H1 (cell line): ENCODE data around the gene WNT1. TPM values are rescaled to one million over a fixed set of nuclear protein-coding genes. Genes with fewer than 3 reads are reported as not detected.

ENCODE experiments used
- CTCF ChIA-PET: fragments of 300-600 bp; sonication (Branson Sonifier 250); formaldehyde crosslinking; loops from one replicate; lab custom pipeline; 2021; ENCODE audit not compliant: partially characterized antibody; lab: Charles Lee
- POLR2A ChIA-PET: fragments of 300-600 bp; sonication (Branson Sonifier 250); formaldehyde crosslinking; loops from one replicate; lab custom pipeline; 2021; ENCODE audit warnings: inconsistent platforms; ENCODE audit not compliant: partially characterized antibody; lab: Charles Lee
- DNase-seq, 2 experiments: peaks; one replicate each; pipeline versions ENCODE4 v3.0.0 to v3.0.0-alpha.2; 2010 to 2022; ENCODE audit warnings: low spot score in 2 of 2, low read depth in 1 of 2, mixed read lengths in 1 of 2
- FAIRE-seq: peaks from 2 replicates; lab custom pipeline; 2011; peaks lifted over from hg19 to GRCh38; lab: Jason Lieb, UNC
- H2AFZ ChIP-seq: 2 replicates; pipeline ENCODE4 v1.8.1; 2012; ENCODE audit warnings: low read length, inconsistent platforms
- H2AK5ac ChIP-seq: 2 replicates; pipeline ENCODE4 v1.6.1; 2013; ENCODE audit warnings: low read depth, low read length
- H2BK120ac ChIP-seq: replicated peaks from 2 replicates; pipeline ENCODE3; 2013; ENCODE audit warnings: low read depth, low read length, inconsistent platforms
- H2BK12ac ChIP-seq: 2 replicates; pipeline ENCODE4 v1.6.1; 2013; ENCODE audit warnings: low read depth, low read length
- H2BK15ac ChIP-seq: 2 replicates; pipeline ENCODE4 v1.6.1; 2013; ENCODE audit warnings: low read length
- H2BK20ac ChIP-seq: 2 replicates; pipeline ENCODE4 v1.6.1; 2013; ENCODE audit warnings: low read length
- H2BK5ac ChIP-seq: 2 replicates; pipeline ENCODE4 v1.6.1; 2013; ENCODE audit warnings: low read depth, low read length
- H3K14ac ChIP-seq: 2 replicates; pipeline ENCODE4 v1.6.1; 2013; ENCODE audit warnings: inconsistent platforms; ENCODE audit not compliant: insufficient read length
- H3K18ac ChIP-seq: 2 replicates; pipeline ENCODE4 v1.6.1; 2013; ENCODE audit warnings: low read length; ENCODE audit errors: extremely low read depth
- H3K23ac ChIP-seq: 2 replicates; pipeline ENCODE4 v1.6.1; 2013; ENCODE audit warnings: inconsistent platforms; ENCODE audit not compliant: insufficient read length
- H3K23me2 ChIP-seq: 2 replicates; pipeline ENCODE4 v1.6.1; 2013; ENCODE audit warnings: low read depth, low read length
- H3K27ac ChIP-seq: 2 replicates; pipeline ENCODE4 v1.6.1; 2011; ENCODE audit warnings: low read depth, low read length, inconsistent platforms
- H3K27me3 ChIP-seq, 4 experiments: replicated peaks in 1 of 4; 1 replicate in 1 of 4; 2 replicates in 3 of 4; pipeline versions ENCODE4 v1.6.1 to v1.8.1; 2011 to 2013; ENCODE audit warnings: low read length in 3 of 4, mild to moderate bottlenecking in 3 of 4, inconsistent platforms in 2 of 4, mixed read lengths in 2 of 4, moderate library complexity in 1 of 4; ENCODE audit not compliant: control insufficient read depth in 3 of 4, insufficient read depth in 3 of 4; ENCODE audit errors: extremely low read depth in 1 of 4
- H3K36me3 ChIP-seq, 4 experiments: 2 replicates each; pipeline versions ENCODE4 v1.6.1 to v1.8.1; 2011 to 2013; ENCODE audit warnings: mild to moderate bottlenecking in 4 of 4, low read length in 3 of 4, moderate library complexity in 2 of 4, control low read depth in 1 of 4, inconsistent platforms in 1 of 4; ENCODE audit not compliant: insufficient read depth in 4 of 4, control insufficient read depth in 2 of 4
- H3K4ac ChIP-seq: replicated peaks from 2 replicates; pipeline ENCODE3; 2013; ENCODE audit warnings: low read length, low read depth, mixed read lengths, inconsistent platforms; ENCODE audit not compliant: insufficient read length
- H3K4me1 ChIP-seq, 4 experiments: replicated peaks in 1 of 4; 1 replicate in 1 of 4; 2 replicates in 3 of 4; pipeline versions ENCODE4 v1.6.1 to v1.8.1; 2011 to 2013; ENCODE audit warnings: low read length in 3 of 4, inconsistent platforms in 2 of 4, mixed read lengths in 1 of 4; ENCODE audit not compliant: insufficient read depth in 4 of 4, control insufficient read depth in 3 of 4
- H3K4me2 ChIP-seq, 2 experiments: 2 replicates each; pipeline versions ENCODE4 v1.6.1 to v1.8.1; 2011 to 2013; ENCODE audit warnings: low read depth in 2 of 2, low read length in 2 of 2, control low read depth in 1 of 2, inconsistent platforms in 1 of 2, mild to moderate bottlenecking in 1 of 2; ENCODE audit not compliant: insufficient read depth in 1 of 2
- H3K4me3 ChIP-seq, 4 experiments: fragments of 200-600, 300-600 bp in 1 of 4; sonication (generic), shearing (Covaris generic), sonication (Bioruptor Twin) in 1 of 4; 2 replicates each; pipeline versions ENCODE4 v1.5.1 to v1.8.1; 2011 to 2016; ENCODE audit warnings: low read length in 4 of 4, low read depth in 3 of 4, control low read depth in 2 of 4, inconsistent platforms in 2 of 4, mild to moderate bottlenecking in 2 of 4, mixed read lengths in 1 of 4, moderate library complexity in 1 of 4; ENCODE audit not compliant: insufficient read depth in 2 of 4; ENCODE audit errors: extremely low read depth in 1 of 4
- H3K56ac ChIP-seq: replicated peaks from 2 replicates; pipeline ENCODE3; 2013; ENCODE audit warnings: low read depth, mild to moderate bottlenecking, mixed read lengths, low read length, inconsistent platforms; ENCODE audit not compliant: insufficient read length
- H3K79me1 ChIP-seq: 2 replicates; pipeline ENCODE4 v1.6.1; 2013; ENCODE audit warnings: low read depth, low read length, control low read depth
- H3K79me2 ChIP-seq, 2 experiments: 2 replicates each; pipeline versions ENCODE4 v1.6.1 to v1.8.1; 2012 to 2013; ENCODE audit warnings: low read length in 2 of 2, mild to moderate bottlenecking in 2 of 2, inconsistent platforms in 1 of 2; ENCODE audit not compliant: insufficient read depth in 2 of 2, control insufficient read depth in 1 of 2
- H3K9ac ChIP-seq, 4 experiments: replicated peaks in 1 of 4; 1 replicate in 1 of 4; 2 replicates in 3 of 4; pipeline versions ENCODE4 v1.6.1 to v1.8.1; 2011 to 2013; ENCODE audit warnings: low read depth in 3 of 4, low read length in 3 of 4, control low read depth in 2 of 4, mild to moderate bottlenecking in 2 of 4, moderate library complexity in 2 of 4, inconsistent platforms in 1 of 4; ENCODE audit errors: extremely low read depth in 1 of 4
- H3K9me3 ChIP-seq, 2 experiments: 2 replicates each; pipeline versions ENCODE4 v1.6.1 to v1.8.1; 2012 to 2013; ENCODE audit warnings: mild to moderate bottlenecking in 2 of 2, moderate library complexity in 2 of 2, control low read depth in 1 of 2, inconsistent platforms in 1 of 2, low read depth in 1 of 2, low read length in 1 of 2, mixed read lengths in 1 of 2; ENCODE audit not compliant: insufficient read depth in 2 of 2
- H4K20me1 ChIP-seq, 2 experiments: replicated peaks in 1 of 2; 2 replicates each; pipeline versions ENCODE3 to v1.8.1; 2011 to 2013; ENCODE audit warnings: inconsistent platforms in 2 of 2, low read length in 2 of 2, mild to moderate bottlenecking in 1 of 2; ENCODE audit not compliant: insufficient read depth in 2 of 2, control insufficient read depth in 1 of 2
- H4K5ac ChIP-seq: 2 replicates; pipeline ENCODE4 v1.6.1; 2013; ENCODE audit warnings: low read length, low read depth, mixed read lengths, inconsistent platforms; ENCODE audit not compliant: insufficient read length
- H4K8ac ChIP-seq: 2 replicates; pipeline ENCODE4 v1.8.0; 2013; ENCODE audit warnings: mild to moderate bottlenecking, moderate library complexity, low read length, inconsistent platforms; ENCODE audit not compliant: insufficient read depth; ENCODE audit errors: extremely low read depth
- H4K91ac ChIP-seq: replicated peaks from 2 replicates; pipeline ENCODE3; 2013; ENCODE audit warnings: low read length, mixed read lengths, inconsistent platforms; ENCODE audit not compliant: insufficient read length
- BCL11A ChIP-seq, 2 experiments: IDR thresholded peaks; one replicate each; pipeline ENCODE4 v1.6.1; 2011; ENCODE audit warnings: low read depth in 2 of 2, low read length in 2 of 2, mild to moderate bottlenecking in 2 of 2
- BRCA1 ChIP-seq: IDR thresholded peaks from 2 replicates; pipeline ENCODE4 v1.6.1; 2012; ENCODE audit warnings: low read depth, low read length, improper control_type of control experiment
- CTCF ChIP-seq, 3 experiments: IDR thresholded peaks; 1 replicate in 2 of 3; 2 replicates in 1 of 3; pipeline versions ENCODE4 v1.5.1 to v1.6.1; 2011; ENCODE audit warnings: low read length in 3 of 3, mild to moderate bottlenecking in 3 of 3, inconsistent platforms in 2 of 3, low read depth in 1 of 3, moderate library complexity in 1 of 3; ENCODE audit not compliant: insufficient read depth in 1 of 3; ENCODE audit errors: control extremely low read depth in 1 of 3
- E2F6 ChIP-seq: IDR thresholded peaks from 2 replicates; pipeline ENCODE4 v1.6.1; 2012; ENCODE audit warnings: inconsistent platforms
- GTF2F1 ChIP-seq: IDR thresholded peaks from 2 replicates; pipeline ENCODE4 v1.6.1; 2012; ENCODE audit warnings: low read depth, low read length, improper control_type of control experiment, borderline replicate concordance
- JUN ChIP-seq: IDR thresholded peaks from 2 replicates; pipeline ENCODE4 v1.6.1; 2011; ENCODE audit warnings: low read depth, mild to moderate bottlenecking, improper control_type of control experiment, low read length
- JUND ChIP-seq: IDR thresholded peaks from 2 replicates; pipeline ENCODE4 v1.6.1; 2011; ENCODE audit warnings: mild to moderate bottlenecking, improper control_type of control experiment, low read length
- NANOG ChIP-seq: IDR thresholded peaks from 2 replicates; pipeline ENCODE4 v1.6.1; 2011; ENCODE audit warnings: low read length, low read depth, mild to moderate bottlenecking, inconsistent platforms; ENCODE audit not compliant: insufficient read depth, poor library complexity, severe bottlenecking
- PHF8 ChIP-seq: fragments of 200-600 bp; sonication (generic); conservative IDR thresholded peaks from 2 replicates; pipeline ENCODE4 v1.7.1; 2012; ENCODE audit warnings: low read depth, mild to moderate bottlenecking, inconsistent platforms, low read length, moderate library complexity
- RBBP5 ChIP-seq: IDR thresholded peaks from 2 replicates; pipeline ENCODE4 v1.7.1; 2012; ENCODE audit warnings: low read depth, mild to moderate bottlenecking, inconsistent platforms, low read length, moderate library complexity, borderline replicate concordance
- WGBS, 2 experiments: shearing (Covaris generic) in 1 of 2; methylation state at CpG; one replicate each; pipeline versions ENCODE4 v1.1.6 to v1.1.7; 2013 to 2015; ENCODE audit warnings: low lambda C conversion rate in 2 of 2, mixed read lengths in 2 of 2, inconsistent platforms in 1 of 2, low coverage in 1 of 2, missing lambda C conversion rate in 1 of 2; ENCODE audit not compliant: insufficient replicate concordance in 2 of 2, insufficient coverage in 1 of 2, insufficient read length in 1 of 2; ENCODE audit errors: extremely low coverage in 1 of 2, missing lambda C conversion rate in 1 of 2; 5-methylcytosine and 5-hydroxymethylcytosine counted together
- polyA plus RNA-seq, 7 experiments: library from polyadenylated mRNA; depleted of rRNA in 3 of 7; stranded (reverse) in 5 of 7; unstranded in 2 of 7; fragments of >200 nt in 5 of 7; fragments of 200-250 nt in 2 of 7; gene quantifications; 1 replicate in 5 of 7; 2 replicates in 1 of 7; 4 replicates in 1 of 7; pipeline versions ENCODE4 v1.2.1 to v1.2.3, GENCODE V29; 2011 to 2013; ENCODE audit warnings: missing spikeins in 2 of 7, mixed read lengths in 2 of 7
- total RNA-seq: library from RNA; stranded (reverse); fragmentation: NEBNext Ultra II Directional; extraction: Animal tissue kit (Norgen Biotek cat#: 25700); gene quantifications from 2 replicates; pipeline ENCODE4 v1.2.1, GENCODE V29; 2021

WNT1 gene
- total and polyA plus RNA-seq, 2 of the 8 experiments (the other 6 are each of a cell fraction or from before 2014, with no cell fraction given) = not detected

DNA sequence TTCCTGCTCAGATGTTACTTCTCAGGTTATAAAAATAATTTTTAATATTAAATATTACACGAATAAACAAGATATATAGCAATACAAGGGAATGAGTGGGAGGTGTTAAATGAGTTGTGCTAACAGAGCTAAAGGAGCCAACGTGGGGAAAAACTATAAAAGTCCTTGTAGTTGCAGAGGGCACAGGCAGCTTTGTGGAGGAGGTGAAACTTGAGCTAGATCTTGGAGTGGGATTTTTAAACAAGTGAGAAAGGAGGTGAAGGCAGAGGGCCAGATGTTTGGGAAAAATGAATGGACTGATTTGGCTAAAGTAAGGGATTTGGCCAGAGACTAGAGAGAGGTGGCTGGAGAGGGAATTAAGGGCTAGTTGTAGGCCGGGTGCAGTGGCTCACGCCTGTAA, 47.6 kb upstream of the WNT1 start:
- Histone ChIP-seq H3K9ac (no peak overlapping the region), H3K14ac (no peak overlapping the region), H2BK5ac (no peak overlapping the region), H3K18ac (no peak overlapping the region), H3K23ac (no peak overlapping the region), H2BK12ac (no peak overlapping the region), H3K27ac (no peak overlapping the region), H3K27me3 (no peaks in the 10 kb centered on the region), H3K4me3 (no peak overlapping the region), H4K91ac (no peak overlapping the region), H4K5ac (no peak overlapping the region), H3K9me3 (no peaks in the 10 kb centered on the region), H3K56ac (no peak overlapping the region), H3K23me2 (no peaks in the 10 kb centered on the region), H3K4me1 (peaks cover 0 to 5% (median 1%) of the 10 kb centered on the region in 4 experiments; a peak in 3 of 7 replicates), H2BK120ac (no peak overlapping the region), H2AK5ac (no peak overlapping the region), H3K4me2 (no peak overlapping the region), H4K8ac (no peak overlapping the region), H2BK15ac (no peak overlapping the region), H3K36me3 (peaks cover 22 to 57% (median 33%) of the 10 kb centered on the region in 4 experiments; a peak in 7 of 8 replicates), H3K79me2 (no peaks in the 10 kb centered on the region), H3K79me1 (no peaks in the 10 kb centered on the region), H3K4ac (no peak overlapping the region), H2BK20ac (no peak overlapping the region), H4K20me1 (peaks cover 8 to 10% of the 10 kb centered on the region in 2 experiments), H2AFZ (no peak overlapping the region)
- FAIRE-seq = no peak
- 95% methylated on average over 4 of the region's 4 CpGs; no CpG with 5 or more reads in 1 of the 2 experiments for WGBS, 2 experiments
- CTCF ChIA-PET = interaction anchor here (0.8 to 20.2 kb wide), 12 partner anchors 6 to 111 kb away, joined by 3 to 280 read pairs (median 4); partner anchors contain the start of genes ARF3, DDX23 and WNT1
- POLR2A ChIA-PET = interaction anchor here (0.8 to 8.6 kb wide), 4 partner anchors 8 to 96 kb away, joined by 4 to 49 read pairs (median 4); partner anchors contain the start of gene FKBP11
- TF ChIP-seq PHF8 = no peak
- TF ChIP-seq NANOG = no peak
- TF ChIP-seq JUN = no peak
- TF ChIP-seq CTCF (IDR thresholded peaks at IDR 0.05; ENCODE audit: control extremely low read depth in 1 of 3, insufficient read depth in 1 of 3, low read depth in 1 of 3, low read length in 3 of 3) = no peak
- TF ChIP-seq RBBP5 = no peak
- TF ChIP-seq JUND = no peak
- no peak for TF ChIP-seq GTF2F1
- TF ChIP-seq BRCA1 = no peak
- no peak for TF ChIP-seq E2F6
- TF ChIP-seq BCL11A (IDR thresholded peaks at IDR 0.05; ENCODE audit: low read depth in 2 of 2, low read length in 2 of 2) = no peak
- no peak for DNase-seq
